H9 (cell line): Measurements from ENCODE around the gene OGG1. TPM values are rescaled to one million over a fixed set of nuclear protein-coding genes. Genes with fewer than 3 reads are reported as not detected.

Source experiments
- DNase-seq: peaks from one replicate; pipeline ENCODE4 v3.0.0-alpha.2; 2017
- H2AFZ ChIP-seq: one replicate; pipeline ENCODE4 v1.6.1; 2013; ENCODE audit warnings: mild to moderate bottlenecking, low read length, control low read depth, moderate library complexity
- H2AK5ac ChIP-seq: 2 replicates; pipeline ENCODE4 v1.6.1; 2013; ENCODE audit warnings: low read length, control low read depth, mixed read lengths; ENCODE audit not compliant: insufficient read length
- H2BK120ac ChIP-seq: one replicate; pipeline ENCODE4 v1.6.1; 2013; ENCODE audit warnings: low read depth, mild to moderate bottlenecking, low read length, control low read depth, inconsistent platforms; ENCODE audit not compliant: poor library complexity, severe bottlenecking
- H2BK12ac ChIP-seq: 2 replicates; pipeline ENCODE4 v1.6.1; 2013; ENCODE audit warnings: low read length, control low read depth, mixed read lengths, low read depth; ENCODE audit not compliant: insufficient read length
- H2BK15ac ChIP-seq: 2 replicates; pipeline ENCODE4 v1.6.1; 2013; ENCODE audit warnings: low read depth, low read length, control low read depth
- H2BK20ac ChIP-seq: one replicate; pipeline ENCODE4 v1.6.1; 2013; ENCODE audit warnings: low read depth, mild to moderate bottlenecking, low read length, control low read depth, inconsistent platforms; ENCODE audit not compliant: poor library complexity, severe bottlenecking
- H2BK5ac ChIP-seq: 2 replicates; pipeline ENCODE4 v1.6.1; 2013; ENCODE audit warnings: low read length, control low read depth, mixed read lengths; ENCODE audit not compliant: insufficient read length
- H3K14ac ChIP-seq: 2 replicates; pipeline ENCODE4 v1.6.1; 2013; ENCODE audit warnings: low read length, control low read depth; ENCODE audit not compliant: insufficient read depth
- H3K18ac ChIP-seq: 2 replicates; pipeline ENCODE4 v1.6.1; 2013; ENCODE audit warnings: low read depth, mild to moderate bottlenecking, mixed read lengths, low read length, control low read depth; ENCODE audit not compliant: insufficient read length
- H3K23ac ChIP-seq: 2 replicates; pipeline ENCODE4 v1.6.1; 2013; ENCODE audit warnings: low read length, control low read depth, mixed read lengths, low read depth; ENCODE audit not compliant: insufficient read length
- H3K23me2 ChIP-seq: 2 replicates; pipeline ENCODE4 v1.6.1; 2013; ENCODE audit warnings: low read depth, mild to moderate bottlenecking, mixed read lengths, low read length, control low read depth; ENCODE audit not compliant: insufficient read length, poor library complexity, severe bottlenecking
- H3K27ac ChIP-seq: 2 replicates; pipeline ENCODE4 v1.5.1; 2013; ENCODE audit warnings: low read length, control low read depth, mixed read lengths, low read depth; ENCODE audit not compliant: insufficient read length
- H3K27me3 ChIP-seq: 2 replicates; pipeline ENCODE4 v1.6.1; 2013; ENCODE audit warnings: low read length, control low read depth, inconsistent platforms; ENCODE audit not compliant: insufficient read depth
- H3K4ac ChIP-seq: 2 replicates; pipeline ENCODE4 v1.6.1; 2013; ENCODE audit warnings: low read depth, mild to moderate bottlenecking, control low read depth, inconsistent platforms, low read length, moderate library complexity
- H3K4me1 ChIP-seq: 2 replicates; pipeline ENCODE4 v1.6.1; 2013; ENCODE audit warnings: low read length, control low read depth, inconsistent platforms; ENCODE audit not compliant: insufficient read depth
- H3K4me2 ChIP-seq: 2 replicates; pipeline ENCODE4 v1.6.1; 2013; ENCODE audit warnings: low read length, control low read depth, mixed read lengths; ENCODE audit not compliant: insufficient read length, insufficient read depth
- H3K56ac ChIP-seq: 2 replicates; pipeline ENCODE4 v1.6.1; 2013; ENCODE audit warnings: low read depth, mild to moderate bottlenecking, mixed read lengths, low read length, control low read depth; ENCODE audit not compliant: insufficient read length
- H3K79me1 ChIP-seq: 2 replicates; pipeline ENCODE4 v1.6.1; 2013; ENCODE audit warnings: low read depth, mild to moderate bottlenecking, moderate library complexity, low read length, control low read depth, inconsistent platforms; ENCODE audit not compliant: insufficient read depth, poor library complexity, severe bottlenecking
- H3K79me2 ChIP-seq: 2 replicates; pipeline ENCODE4 v1.6.1; 2013; ENCODE audit warnings: low read length, control low read depth, inconsistent platforms; ENCODE audit not compliant: insufficient read depth
- H3K9ac ChIP-seq: 2 replicates; pipeline ENCODE4 v1.6.1; 2013; ENCODE audit warnings: low read length, control low read depth, mixed read lengths; ENCODE audit not compliant: insufficient read length; ENCODE audit errors: extremely low read depth
- H3K9me3 ChIP-seq: one replicate; pipeline ENCODE4 v1.6.1; 2013; ENCODE audit warnings: low read depth, low read length, inconsistent platforms; ENCODE audit not compliant: control insufficient read depth
- H3T11ph ChIP-seq: one replicate; pipeline ENCODE4 v1.6.1; 2013; ENCODE audit warnings: mild to moderate bottlenecking, low read length, control low read depth, inconsistent platforms
- H4K20me1 ChIP-seq: one replicate; pipeline ENCODE4 v1.6.1; 2013; ENCODE audit not compliant: control insufficient read depth, insufficient read length, insufficient read depth
- H4K5ac ChIP-seq: 2 replicates; pipeline ENCODE4 v1.6.1; 2013; ENCODE audit warnings: low read depth, mild to moderate bottlenecking, mixed read lengths, low read length, control low read depth; ENCODE audit not compliant: insufficient read length
- H4K8ac ChIP-seq: replicated peaks from 2 replicates; pipeline ENCODE4 v1.6.1; 2013; ENCODE audit warnings: low read length, control low read depth, mixed read lengths, low read depth; ENCODE audit not compliant: insufficient read length
- H4K91ac ChIP-seq: 2 replicates; pipeline ENCODE4 v1.6.1; 2013; ENCODE audit warnings: low read depth, mild to moderate bottlenecking, moderate library complexity, mixed read lengths, low read length, control low read depth; ENCODE audit not compliant: insufficient read length
- H3K27ac Mint-ChIP-seq, 3 experiments: 2 replicates in 2 of 3; 3 replicates in 1 of 3; pipeline ENCODE4 v1.8.0; 2020 to 2021; ENCODE audit warnings: mixed read lengths in 3 of 3, mild to moderate bottlenecking in 1 of 3, moderate library complexity in 1 of 3
- H3K27me3 Mint-ChIP-seq: 2 replicates; pipeline ENCODE4 v1.8.0; 2021; ENCODE audit warnings: low read depth, mild to moderate bottlenecking, moderate library complexity, mixed read lengths
- H3K36me3 Mint-ChIP-seq, 3 experiments: 2 replicates in 2 of 3; 3 replicates in 1 of 3; pipeline ENCODE4 v1.8.0; 2020 to 2021; ENCODE audit warnings: low read depth in 3 of 3, mixed read lengths in 3 of 3; ENCODE audit not compliant: insufficient read depth in 1 of 3
- H3K4me1 Mint-ChIP-seq, 2 experiments: 2 replicates each; pipeline ENCODE4 v1.8.0; 2020; ENCODE audit warnings: mixed read lengths in 2 of 2
- H3K4me3 Mint-ChIP-seq, 2 experiments: 2 replicates in 1 of 2; 3 replicates in 1 of 2; pipeline ENCODE4 v1.8.0; 2020 to 2021; ENCODE audit warnings: mild to moderate bottlenecking in 2 of 2, mixed read lengths in 2 of 2, moderate library complexity in 1 of 2
- H3K9me3 Mint-ChIP-seq, 2 experiments: 2 replicates in 1 of 2; 3 replicates in 1 of 2; pipeline ENCODE4 v1.8.0; 2020; ENCODE audit warnings: mild to moderate bottlenecking in 2 of 2, mixed read lengths in 2 of 2, moderate library complexity in 1 of 2
- CTCF ChIP-seq: fragments of 200-600 bp; sonication (generic); conservative IDR thresholded peaks from 3 replicates; pipeline ENCODE4 v1.8.0; 2021; ENCODE audit warnings: antibody characterized with exemption, mild to moderate bottlenecking
- WGBS: extraction: QIAGEN DNeasy Blood & Tissue Kit; methylation state at CpG from one replicate; pipeline ENCODE4 v1.1.7; 2013; ENCODE audit warnings: missing lambda C conversion rate, low lambda C conversion rate, mixed read lengths; ENCODE audit not compliant: insufficient read length; ENCODE audit errors: extremely low coverage; 5-methylcytosine and 5-hydroxymethylcytosine counted together
- total RNA-seq: library from RNA; stranded (reverse); gene quantifications from 2 replicates; pipeline ENCODE4 v1.2.1, GENCODE V29; 2021

OGG1 gene
- total RNA-seq, 1 experiment from 2014 or later = 43.4 TPM

GRCh38 chr3:9785602-9786001, 35.9 kb downstream of the OGG1 start:
- H3K27me3 Mint-ChIP-seq = no peaks in the 10 kb centered on the region

More at GRCh38 chr3:9785602-9786001, 35.9 kb downstream of the OGG1 start:
- Histone ChIP-seq H3K9ac (no peak overlapping the region), H3K14ac (no peak overlapping the region), H3K56ac (no peak overlapping the region), H3T11ph (no peak overlapping the region), H4K91ac (no peak overlapping the region), H3K79me2 (no peaks in the 10 kb centered on the region), H2BK12ac (no peak overlapping the region), H3K18ac (no peak overlapping the region), H4K20me1 (no peaks in the 10 kb centered on the region), H2BK20ac (no peak overlapping the region), H3K4me2 (no peak overlapping the region), H2AK5ac (no peak overlapping the region), H3K4ac (no peak overlapping the region), H2AFZ (no peak overlapping the region), H3K27me3 (no peaks in the 10 kb centered on the region), H2BK15ac (no peak overlapping the region), H2BK120ac (no peak overlapping the region), H3K23ac (no peak overlapping the region), H3K27ac (no peak overlapping the region), H3K23me2 (no peaks in the 10 kb centered on the region), H2BK5ac (no peak overlapping the region), H3K4me1 (no peaks in the 10 kb centered on the region), H4K8ac (no peak overlapping the region), H4K5ac (no peak overlapping the region), H3K9me3 (no peaks in the 10 kb centered on the region), H3K79me1 (no peaks in the 10 kb centered on the region)
- no peak for DNase-seq
- Mint-ChIP-seq H3K9me3 (no peaks in the 10 kb centered on the region), H3K27ac (no peak overlapping the region; a peak in 1 of 7 replicates), H3K4me3 (no peak overlapping the region), H3K4me1 (no peaks in the 10 kb centered on the region), H3K36me3 (peaks cover 30 to 84% (median 82%) of the 10 kb centered on the region in 3 experiments; a peak in 6 of 7 replicates)
- TF ChIP-seq CTCF = no peak
- no CpG with 5 or more reads among the region's 7 CpGs for WGBS
